Kidney epithelial cell (primary cell): Measurements from ENCODE around the gene RPL11. TPM values are rescaled to one million over a fixed set of nuclear protein-coding genes. Genes with fewer than 3 reads are reported as not detected.
"Not testable (repeated sequence)": the region's sequence is repeated elsewhere in the genome, so short reads cannot be mapped to it uniquely, and the experiment has no call there.

Experiments used
- DNase-seq: peaks from one replicate; pipeline ENCODE4 v3.0.0-alpha.2; 2010; ENCODE audit warnings: low read depth
- H3K27me3 ChIP-seq: 2 replicates; pipeline ENCODE4 v1.6.0; 2011; ENCODE audit warnings: low read length; ENCODE audit not compliant: control insufficient read depth, insufficient read depth
- H3K36me3 ChIP-seq: 2 replicates; pipeline ENCODE4 v1.5.1; 2011; ENCODE audit warnings: low read length; ENCODE audit not compliant: control insufficient read depth, insufficient read depth
- H3K4me3 ChIP-seq: 2 replicates; pipeline ENCODE4 v1.5.1; 2011; ENCODE audit warnings: low read depth, mild to moderate bottlenecking, control low read depth, low read length
- total RNA-seq: library from RNA; depleted of rRNA; stranded (reverse); fragments of >200 nt; gene quantifications from 2 replicates; pipeline ENCODE4 v1.2.3, GENCODE V29; 2015
- TF ChIP-seq, protein P1 (sequence below): IDR thresholded peaks from 2 replicates; pipeline ENCODE4 v1.5.1; 2011; ENCODE audit warnings: mild to moderate bottlenecking, moderate library complexity, low read length, control low read depth, inconsistent platforms; ENCODE audit not compliant: insufficient read depth, poor library complexity, severe bottlenecking

The RPL11 gene
- total RNA-seq, 1 donor from 2014 or later: 942 TPM

DNA sequence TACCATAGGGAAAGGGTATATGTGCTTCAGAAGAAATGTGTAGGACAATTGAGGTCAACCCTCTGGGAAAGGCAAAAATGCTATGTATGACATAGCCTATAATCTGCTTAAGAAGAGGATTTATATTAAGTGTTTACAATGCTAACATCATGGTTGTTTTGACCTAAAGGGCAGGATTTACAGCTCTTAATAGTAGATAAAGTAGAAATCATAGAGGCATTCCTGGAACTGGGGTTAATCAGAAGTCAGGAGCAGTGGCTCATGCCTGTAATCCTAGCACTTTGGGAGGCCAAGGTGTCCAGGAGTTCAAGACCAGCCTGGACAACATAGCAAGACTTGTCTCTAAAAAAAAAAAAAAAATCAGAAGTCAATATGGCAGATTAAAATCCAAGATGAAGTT, 8.7 kb upstream of the RPL11 start:
- DNase-seq: no peak
- no peak overlapping the region for H3K4me3 ChIP-seq
- H3K27me3 ChIP-seq: no peaks in the 10 kb centered on the region
- no peaks in the 10 kb centered on the region for H3K36me3 ChIP-seq
- TF ChIP-seq, protein P1, sequence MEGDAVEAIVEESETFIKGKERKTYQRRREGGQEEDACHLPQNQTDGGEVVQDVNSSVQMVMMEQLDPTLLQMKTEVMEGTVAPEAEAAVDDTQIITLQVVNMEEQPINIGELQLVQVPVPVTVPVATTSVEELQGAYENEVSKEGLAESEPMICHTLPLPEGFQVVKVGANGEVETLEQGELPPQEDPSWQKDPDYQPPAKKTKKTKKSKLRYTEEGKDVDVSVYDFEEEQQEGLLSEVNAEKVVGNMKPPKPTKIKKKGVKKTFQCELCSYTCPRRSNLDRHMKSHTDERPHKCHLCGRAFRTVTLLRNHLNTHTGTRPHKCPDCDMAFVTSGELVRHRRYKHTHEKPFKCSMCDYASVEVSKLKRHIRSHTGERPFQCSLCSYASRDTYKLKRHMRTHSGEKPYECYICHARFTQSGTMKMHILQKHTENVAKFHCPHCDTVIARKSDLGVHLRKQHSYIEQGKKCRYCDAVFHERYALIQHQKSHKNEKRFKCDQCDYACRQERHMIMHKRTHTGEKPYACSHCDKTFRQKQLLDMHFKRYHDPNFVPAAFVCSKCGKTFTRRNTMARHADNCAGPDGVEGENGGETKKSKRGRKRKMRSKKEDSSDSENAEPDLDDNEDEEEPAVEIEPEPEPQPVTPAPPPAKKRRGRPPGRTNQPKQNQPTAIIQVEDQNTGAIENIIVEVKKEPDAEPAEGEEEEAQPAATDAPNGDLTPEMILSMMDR: no peak

DNA sequence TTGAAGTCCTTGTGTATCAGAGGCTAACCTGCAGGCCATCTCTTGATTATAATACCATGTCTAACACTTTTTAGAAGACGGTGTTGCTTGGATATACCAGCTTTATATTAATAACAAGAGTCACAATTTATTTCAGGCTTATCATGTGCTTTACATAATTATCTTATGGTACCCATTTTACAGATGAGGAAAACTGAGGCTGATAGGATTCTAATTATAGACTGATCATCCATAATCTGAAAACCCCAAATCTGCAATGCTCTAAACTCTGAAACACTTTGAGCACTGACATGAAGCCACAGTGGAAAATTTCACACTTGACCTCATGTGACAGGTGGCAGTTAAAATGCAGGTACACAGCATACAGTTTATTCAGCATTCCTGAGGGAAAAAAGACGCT, 7.2 kb upstream of the RPL11 start:
- no peaks in the 10 kb centered on the region for H3K36me3 ChIP-seq
- no peaks in the 10 kb centered on the region for H3K27me3 ChIP-seq
- DNase-seq: no peak
- TF ChIP-seq, protein P1: no peak
- no peak overlapping the region for H3K4me3 ChIP-seq

DNA sequence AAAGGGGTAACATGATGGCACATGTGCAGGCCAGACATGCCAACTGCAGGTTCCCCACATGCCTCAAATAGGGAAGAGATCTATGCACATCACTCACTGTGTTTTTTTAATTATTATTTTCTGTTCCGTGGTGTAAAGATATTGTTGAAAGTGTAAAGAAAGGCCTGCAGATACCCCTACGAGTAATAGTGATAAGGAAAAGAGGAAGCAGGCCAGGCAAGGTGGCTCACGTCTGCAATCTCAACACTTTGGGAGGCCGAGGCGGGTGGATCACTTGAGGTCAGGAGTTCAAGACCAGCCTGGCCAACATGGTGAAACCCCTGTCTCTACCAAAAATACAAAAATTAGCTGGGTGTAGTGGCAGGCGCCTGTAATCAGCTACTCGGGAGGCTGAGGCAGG, 6.4 kb upstream of the RPL11 start:
- not testable (repeated sequence) for H3K36me3 ChIP-seq, H3K4me3 ChIP-seq, H3K27me3 ChIP-seq, DNase-seq

DNA sequence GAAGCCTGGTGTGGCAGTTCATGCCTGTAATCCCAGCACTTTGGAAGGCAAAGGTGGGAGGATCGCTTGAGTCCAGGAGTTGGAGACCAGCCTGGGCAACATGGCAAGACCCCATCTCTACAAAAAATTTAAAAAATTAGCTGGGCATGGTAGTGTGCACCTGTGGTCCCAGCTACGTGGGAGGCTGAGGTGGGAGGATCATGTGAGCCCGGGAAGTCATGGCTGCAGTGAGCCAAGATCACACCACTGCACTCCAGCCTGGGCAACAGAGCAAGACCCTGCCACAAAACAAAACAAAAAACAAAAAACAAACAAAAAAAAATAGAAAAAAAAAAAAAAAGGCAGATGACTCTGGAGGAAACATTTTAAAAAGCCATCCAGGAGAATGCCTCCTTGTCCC, 3.9 kb upstream of the RPL11 start:
- not testable (repeated sequence) for H3K36me3 ChIP-seq

DNA sequence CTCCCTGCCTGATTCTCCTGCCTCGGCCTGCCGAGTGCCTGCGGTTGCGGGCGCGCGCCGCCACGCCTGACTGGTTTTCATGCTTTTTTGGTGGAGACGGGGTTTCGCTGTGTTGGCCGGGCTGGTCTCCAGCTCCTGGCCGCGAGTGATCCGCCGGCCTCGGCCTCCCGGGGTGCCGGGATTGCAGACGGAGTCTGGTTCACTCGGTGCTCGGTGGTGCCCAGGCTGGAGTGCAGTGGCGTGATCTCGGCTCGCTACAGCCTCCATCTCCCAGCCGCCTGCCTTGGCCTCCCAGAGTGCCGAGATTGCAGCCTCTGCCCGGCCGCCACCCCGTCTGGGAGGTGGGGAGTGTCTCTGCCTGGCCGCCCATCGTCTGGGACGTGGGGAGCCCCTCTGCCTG, 3.3 kb upstream of the RPL11 start:
- DNase-seq, H3K4me3 ChIP-seq, H3K27me3 ChIP-seq, H3K36me3 ChIP-seq: not testable (repeated sequence)

More for the DNA sequence above, 3.9 kb upstream of the RPL11 start:
- not testable (repeated sequence) for DNase-seq, H3K4me3 ChIP-seq, H3K27me3 ChIP-seq

DNA sequence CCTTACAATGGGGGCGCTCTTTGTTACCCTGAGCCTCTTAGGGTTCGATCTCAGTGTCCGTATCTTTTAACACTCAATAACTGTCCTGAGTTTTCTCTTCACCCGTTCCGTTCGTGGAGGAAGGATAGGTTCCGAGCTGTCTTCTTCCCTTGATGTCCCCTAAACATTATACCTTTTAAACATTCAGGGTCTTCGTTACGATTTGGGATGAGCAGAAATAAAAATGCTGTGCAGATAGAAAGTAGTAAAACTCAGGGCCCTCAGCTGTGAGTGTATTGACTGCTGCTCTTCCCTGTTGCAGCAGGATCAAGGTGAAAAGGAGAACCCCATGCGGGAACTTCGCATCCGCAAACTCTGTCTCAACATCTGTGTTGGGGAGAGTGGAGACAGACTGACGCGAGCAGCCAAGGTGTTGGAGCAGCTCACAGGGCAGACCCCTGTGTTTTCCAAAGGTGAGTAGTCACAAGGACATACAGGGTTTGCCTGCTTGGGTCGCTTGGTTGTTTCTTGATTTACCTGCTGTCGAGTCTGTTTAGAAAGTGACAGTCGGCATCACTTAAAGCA, 784 bp downstream of the RPL11 start:
- TF ChIP-seq, protein P1: no peak
- Histone ChIP-seq H3K36me3 (peaks cover 9% of the 10 kb centered on the region), H3K4me3 (peak overlapping the region; percentile 87), H3K27me3 (no peaks in the 10 kb centered on the region)
- DNase-seq: no peak

DNA sequence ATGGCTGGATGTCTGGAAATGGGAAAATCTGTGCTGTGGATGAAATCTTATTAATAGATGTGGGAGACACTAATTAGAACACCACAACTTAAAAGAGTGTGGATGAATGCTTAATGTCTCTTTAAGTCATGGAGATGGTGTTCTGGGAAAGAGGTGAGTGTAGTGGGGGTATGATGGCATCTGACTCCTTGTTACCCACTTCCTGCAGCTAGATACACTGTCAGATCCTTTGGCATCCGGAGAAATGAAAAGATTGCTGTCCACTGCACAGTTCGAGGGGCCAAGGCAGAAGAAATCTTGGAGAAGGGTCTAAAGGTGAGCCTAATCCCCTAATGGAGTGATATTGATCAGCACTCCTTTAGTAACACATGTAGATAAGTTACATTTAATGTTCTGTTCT, 2.0 kb downstream of the RPL11 start:
- TF ChIP-seq, protein P1: no peak
- no peak overlapping the region for H3K4me3 ChIP-seq

DNA sequence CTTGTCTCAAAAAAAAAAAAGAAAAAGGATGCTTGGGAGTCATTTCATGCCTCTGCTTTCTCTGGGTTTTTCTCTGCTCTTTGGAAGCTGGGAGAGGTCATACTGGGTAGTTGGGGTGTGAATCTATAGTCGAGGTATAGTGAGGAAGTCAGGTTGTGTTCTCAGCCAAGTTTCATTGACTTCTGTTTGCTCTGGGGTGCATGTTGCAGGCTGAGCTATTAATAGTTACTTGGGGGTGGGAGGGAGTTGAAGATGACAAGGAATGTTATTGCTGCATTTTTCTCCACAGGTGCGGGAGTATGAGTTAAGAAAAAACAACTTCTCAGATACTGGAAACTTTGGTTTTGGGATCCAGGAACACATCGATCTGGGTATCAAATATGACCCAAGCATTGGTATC, 2.8 kb downstream of the RPL11 start:
- H3K4me3 ChIP-seq: no peak overlapping the region
- DNase-seq: no peak
- H3K27me3 ChIP-seq: no peaks in the 10 kb centered on the region
- H3K36me3 ChIP-seq: peaks cover 9% of the 10 kb centered on the region
- TF ChIP-seq, protein P1: no peak

More for the DNA sequence above, 2.0 kb downstream of the RPL11 start:
- DNase-seq: no peak
- no peaks in the 10 kb centered on the region for H3K27me3 ChIP-seq
- H3K36me3 ChIP-seq: peaks cover 9% of the 10 kb centered on the region
